ENCODE data around the gene ROBO2.

- TF ChIP-seq JUNB (IDR thresholded peaks at IDR 0.05; ENCODE audit: unreplicated experiment) (no peak), CTCF (conservative IDR thresholded peaks at IDR 0.05; ENCODE audit: low read depth in 2 of 2) (no peak), POLR2AphosphoS5 (IDR thresholded peaks at IDR 0.05; ENCODE audit: low read depth) (no peak), ZNF114 (CRISPR knock-in tag; IDR thresholded peaks at IDR 0.05) (no peak), ZNF331 (CRISPR knock-in tag; IDR thresholded peaks at IDR 0.05; ENCODE audit: low read depth) (no peak), EZH2 (IDR thresholded peaks at IDR 0.05; ENCODE audit: low read depth, unreplicated experiment) (no peak), CREB1 (CRISPR knock-in tag; IDR thresholded peaks at IDR 0.05; ENCODE audit: low read depth) (no peak)
These were observed 562.0 kb downstream of the ROBO2 start for GRCh38 chr3:77601823-77602415.
